Measurements from ENCODE around the gene CDH23. TPM values are rescaled to one million over a fixed set of nuclear protein-coding genes. Genes with fewer than 3 reads are reported as not detected.

The CDH23 gene
- total RNA-seq, 4 donors from 2014 or later, result 7.1 to 56.2 (median 25.4) TPM

DNA sequence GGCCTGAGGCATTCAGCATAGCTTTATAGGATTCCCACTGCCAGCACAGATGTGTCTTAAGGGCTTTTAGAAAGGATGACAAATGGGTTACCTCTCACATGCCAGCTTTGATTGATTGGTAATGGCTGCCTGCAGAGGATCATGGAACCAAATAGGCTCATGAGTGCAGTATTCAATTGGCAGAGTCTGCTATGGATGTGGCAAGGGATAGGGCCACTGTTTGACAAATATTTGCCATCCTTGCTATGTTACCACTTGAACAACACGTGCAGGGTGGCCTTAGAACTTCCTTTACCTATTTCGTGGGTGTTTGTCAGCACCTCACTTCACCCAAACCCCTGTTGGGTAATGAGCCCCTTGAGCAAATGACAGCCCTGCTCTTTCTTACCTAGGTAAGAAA is 183.7 kb downstream of the CDH23 start:
- no peak for DNase-seq
- Histone ChIP-seq H3K9me3 (no peaks in the 10 kb centered on the region), H3K27ac (no peak overlapping the region), H3K4me1 (no peaks in the 10 kb centered on the region), H3K36me3 (no peaks in the 10 kb centered on the region), H3K27me3 (no peaks in the 10 kb centered on the region), H3K4me3 (no peak overlapping the region)
- intact Hi-C loops (cut with DNase I; ENCODE audit: low total_unique reads), result no loop called here
- no peak for TF ChIP-seq POLR2A (IDR thresholded peaks at IDR 0.05)
- TF ChIP-seq, protein P1, sequence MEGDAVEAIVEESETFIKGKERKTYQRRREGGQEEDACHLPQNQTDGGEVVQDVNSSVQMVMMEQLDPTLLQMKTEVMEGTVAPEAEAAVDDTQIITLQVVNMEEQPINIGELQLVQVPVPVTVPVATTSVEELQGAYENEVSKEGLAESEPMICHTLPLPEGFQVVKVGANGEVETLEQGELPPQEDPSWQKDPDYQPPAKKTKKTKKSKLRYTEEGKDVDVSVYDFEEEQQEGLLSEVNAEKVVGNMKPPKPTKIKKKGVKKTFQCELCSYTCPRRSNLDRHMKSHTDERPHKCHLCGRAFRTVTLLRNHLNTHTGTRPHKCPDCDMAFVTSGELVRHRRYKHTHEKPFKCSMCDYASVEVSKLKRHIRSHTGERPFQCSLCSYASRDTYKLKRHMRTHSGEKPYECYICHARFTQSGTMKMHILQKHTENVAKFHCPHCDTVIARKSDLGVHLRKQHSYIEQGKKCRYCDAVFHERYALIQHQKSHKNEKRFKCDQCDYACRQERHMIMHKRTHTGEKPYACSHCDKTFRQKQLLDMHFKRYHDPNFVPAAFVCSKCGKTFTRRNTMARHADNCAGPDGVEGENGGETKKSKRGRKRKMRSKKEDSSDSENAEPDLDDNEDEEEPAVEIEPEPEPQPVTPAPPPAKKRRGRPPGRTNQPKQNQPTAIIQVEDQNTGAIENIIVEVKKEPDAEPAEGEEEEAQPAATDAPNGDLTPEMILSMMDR (IDR thresholded peaks at IDR 0.05), result no peak

DNA sequence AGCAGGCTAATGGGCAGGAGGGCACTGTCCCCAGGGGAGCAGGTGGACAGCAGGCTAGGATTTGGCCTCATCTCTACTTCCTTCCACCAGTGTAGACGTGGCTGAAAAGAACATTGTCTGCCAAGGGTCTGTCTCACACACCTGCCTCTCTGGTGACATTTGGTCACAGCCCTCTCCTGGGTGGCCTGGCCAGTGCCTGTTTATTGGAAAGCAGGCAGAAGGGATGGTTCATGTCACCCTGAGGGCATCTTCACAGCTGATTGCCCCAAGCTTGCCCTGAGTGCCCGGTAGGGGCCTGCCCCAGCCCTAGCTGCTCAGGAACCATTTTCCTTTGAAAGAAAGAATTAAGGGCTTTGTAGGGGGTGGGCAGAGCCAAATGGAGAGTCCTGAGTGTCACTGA is 184.2 kb downstream of the CDH23 start:
- DNase-seq, result no peak
- Histone ChIP-seq H3K4me1 (no peaks in the 10 kb centered on the region), H3K27ac (no peak overlapping the region), H3K36me3 (no peaks in the 10 kb centered on the region), H3K9me3 (no peaks in the 10 kb centered on the region), H3K4me3 (no peak overlapping the region), H3K27me3 (no peaks in the 10 kb centered on the region)
- intact Hi-C loops (cut with DNase I; ENCODE audit: low total_unique reads), result no loop called here
- TF ChIP-seq, protein P1 (IDR thresholded peaks at IDR 0.05), result no peak
- no peak for TF ChIP-seq POLR2A (IDR thresholded peaks at IDR 0.05)

DNA sequence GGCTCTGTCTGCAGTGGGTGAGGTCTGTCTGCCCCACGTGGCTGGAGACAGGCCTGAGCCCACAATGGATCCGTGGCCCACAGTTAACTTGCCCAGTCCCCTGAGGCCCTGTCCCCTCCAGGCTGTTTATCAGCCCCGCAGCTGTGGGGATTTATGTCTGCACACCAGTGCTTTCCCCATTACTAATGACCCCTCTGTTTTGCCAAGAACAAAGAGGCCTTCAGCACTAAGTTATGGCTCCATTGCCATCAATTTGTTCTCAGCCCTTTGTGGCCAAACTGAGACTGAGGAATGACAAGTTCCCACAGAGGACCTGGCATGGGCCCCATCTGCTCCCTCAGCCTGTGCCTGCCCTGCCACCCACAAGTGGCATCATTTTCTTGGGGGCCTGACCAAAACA is 184.7 kb downstream of the CDH23 start:
- Histone ChIP-seq H3K27ac (no peak overlapping the region), H3K36me3 (no peaks in the 10 kb centered on the region), H3K9me3 (no peaks in the 10 kb centered on the region), H3K27me3 (no peaks in the 10 kb centered on the region), H3K4me3 (no peak overlapping the region), H3K4me1 (no peaks in the 10 kb centered on the region)
- intact Hi-C loops (cut with DNase I; ENCODE audit: low total_unique reads), result no loop called here
- no peak for DNase-seq
- no peak for TF ChIP-seq POLR2A (IDR thresholded peaks at IDR 0.05)
- TF ChIP-seq, protein P1 (IDR thresholded peaks at IDR 0.05), result no peak

DNA sequence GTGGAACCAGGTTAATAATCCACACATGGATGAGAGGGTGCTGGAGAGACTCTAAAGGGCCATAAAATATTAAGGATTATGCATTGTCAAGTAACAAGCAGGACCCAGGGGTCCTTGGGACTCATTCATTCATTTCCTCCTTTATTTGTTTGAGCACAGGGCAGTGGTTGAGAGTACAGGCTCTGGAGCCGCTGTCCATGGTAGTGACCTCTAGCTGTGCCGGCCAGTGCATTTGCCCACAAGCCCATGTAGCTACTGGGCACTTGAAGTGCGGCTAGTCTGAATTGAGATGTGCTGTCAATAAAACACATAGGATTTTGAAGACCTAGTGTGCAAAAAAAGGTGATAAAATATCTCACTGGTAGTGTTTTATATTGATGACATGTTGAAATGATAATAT is 185.3 kb downstream of the CDH23 start:
- no peak overlapping the region for H3K4me3 ChIP-seq
- H3K36me3 ChIP-seq, result no peaks in the 10 kb centered on the region
- intact Hi-C loops (cut with DNase I; ENCODE audit: low total_unique reads), result no loop called here
- no peak for DNase-seq
- TF ChIP-seq POLR2A (IDR thresholded peaks at IDR 0.05), result no peak
- TF ChIP-seq, protein P1 (IDR thresholded peaks at IDR 0.05), result no peak
- H3K27me3 ChIP-seq, result no peaks in the 10 kb centered on the region
- H3K4me1 ChIP-seq, result no peaks in the 10 kb centered on the region
- H3K9me3 ChIP-seq, result no peaks in the 10 kb centered on the region
- no peak overlapping the region for H3K27ac ChIP-seq

DNA sequence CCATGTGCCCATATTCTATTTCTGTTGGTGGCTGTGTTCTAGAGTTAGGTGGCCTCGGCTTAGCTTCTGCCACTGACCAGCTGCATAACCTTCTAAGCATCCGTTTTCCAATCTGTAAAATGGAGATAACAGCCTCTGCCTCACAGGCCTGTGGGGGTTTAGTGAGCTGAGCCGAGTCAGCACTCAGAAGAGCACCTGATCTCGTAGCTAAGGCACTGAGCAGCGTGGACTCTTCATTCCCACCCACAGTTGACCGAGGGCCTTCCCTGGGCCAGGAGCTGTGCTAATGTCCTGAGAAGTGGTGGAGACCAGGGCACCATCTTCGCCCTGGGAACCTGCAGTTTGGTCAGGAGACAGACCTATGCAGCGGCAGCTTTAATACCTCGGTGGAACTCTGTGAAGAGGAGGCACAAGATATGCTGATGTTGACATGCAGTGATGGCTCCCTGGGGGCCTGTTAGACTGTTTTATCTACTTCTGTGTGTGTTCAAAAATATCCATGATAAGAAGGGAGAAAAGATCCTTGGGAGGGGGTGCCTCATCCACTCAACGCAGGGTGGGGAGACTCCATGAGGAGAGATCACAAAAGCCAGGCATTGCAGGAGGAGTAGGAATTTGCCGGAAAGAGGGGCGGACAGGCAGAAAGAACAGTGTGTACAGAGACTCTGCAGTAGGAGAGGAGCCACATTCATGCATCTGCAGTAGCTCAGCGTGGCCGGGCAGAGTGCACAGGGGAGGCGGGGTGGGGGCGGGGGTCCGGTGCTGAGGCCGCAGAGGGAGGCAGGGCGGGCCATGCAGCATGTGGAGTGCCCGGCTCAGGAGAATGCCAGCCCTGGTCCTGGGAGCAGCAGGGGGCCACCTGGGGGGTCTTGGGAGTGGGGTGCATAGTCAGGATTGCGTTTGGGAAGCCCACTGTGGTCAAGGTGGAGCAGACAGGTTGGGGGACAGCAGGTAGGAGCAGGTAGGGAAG is 186.1 kb downstream of the CDH23 start:
- Histone ChIP-seq H3K4me3 (no peak overlapping the region), H3K9me3 (no peaks in the 10 kb centered on the region), H3K27me3 (no peaks in the 10 kb centered on the region), H3K27ac (no peak overlapping the region), H3K4me1 (no peaks in the 10 kb centered on the region), H3K36me3 (no peaks in the 10 kb centered on the region)
- no peak for TF ChIP-seq POLR2A (IDR thresholded peaks at IDR 0.05)
- TF ChIP-seq, protein P1 (IDR thresholded peaks at IDR 0.05), result no peak
- intact Hi-C loops (cut with DNase I; ENCODE audit: low total_unique reads), result no loop called here
- DNase-seq, result no peak

Measured in uterus (tissue), 4 donors.